Activated CD8-positive, alpha-beta T cell treated with anti-CD3 and anti-CD28 coated beads for 36 hours (primary cell): ENCODE data around the gene RFX2. TPM values are rescaled to one million over a fixed set of nuclear protein-coding genes. Genes with fewer than 3 reads are reported as not detected.
A peak's percentile ranks its signal among the peaks of the same experiment; 100 is the strongest.
"Not testable (repeated sequence)": the region's sequence is repeated elsewhere in the genome, so short reads cannot be mapped to it uniquely, and the experiment has no call there.

Experiments
- ATAC-seq: fragments of 200-7000 bp; cut with Tn5 transposase; one replicate; pipeline ENCODE4 v1.10.0; 2021; ENCODE audit warnings: mild to moderate bottlenecking, moderate library complexity
- CTCF ChIA-PET: fragments of 350-600 bp; sonication (Branson Sonifier 250); formaldehyde crosslinking; loops from one replicate; lab custom pipeline; 2021; ENCODE audit warnings: antibody characterized with exemption; lab: Charles Lee
- POLR2A ChIA-PET: fragments of 350-600 bp; sonication (Branson Sonifier 250); formaldehyde crosslinking; loops from one replicate; lab custom pipeline; 2021; ENCODE audit warnings: antibody characterized with exemption; lab: Charles Lee
- DNase-seq: peaks from one replicate; pipeline ENCODE4 v3.0.0-alpha.2; 2020
- H3K27ac Mint-ChIP-seq: one replicate; pipeline ENCODE4 v1.8.0; 2021; ENCODE audit warnings: mild to moderate bottlenecking, mixed read lengths
- H3K27me3 Mint-ChIP-seq: one replicate; pipeline ENCODE4 v1.8.0; 2021; ENCODE audit warnings: mixed read lengths
- H3K36me3 Mint-ChIP-seq: one replicate; pipeline ENCODE4 v1.8.0; 2021; ENCODE audit warnings: low read depth, mixed read lengths
- H3K4me1 Mint-ChIP-seq: one replicate; pipeline ENCODE4 v1.8.0; 2021; ENCODE audit warnings: low read depth, mixed read lengths
- H3K4me3 Mint-ChIP-seq: one replicate; pipeline ENCODE4 v1.8.0; 2021; ENCODE audit warnings: mild to moderate bottlenecking, moderate library complexity, mixed read lengths
- H3K9me3 Mint-ChIP-seq: one replicate; pipeline ENCODE4 v1.8.0; 2021; ENCODE audit warnings: mixed read lengths
- intact Hi-C: fragments of 100-400 bp; cut with micrococcal nuclease; formaldehyde crosslinking; loops from one replicate; pipeline ENCODE4 v1.10.0; 2022
- total RNA-seq, 2 experiments: library from RNA; stranded (reverse); gene quantifications; one replicate each; pipeline ENCODE4 v1.2.3, GENCODE V29; 2021
- TF ChIP-seq, protein P1 (sequence below): fragments of 200-600 bp; IDR thresholded peaks from one replicate; pipeline ENCODE4 v1.8.0; 2022; ENCODE audit warnings: antibody characterized with exemption, mild to moderate bottlenecking

The RFX2 gene
- total RNA-seq, 2 experiments from 2014 or later = 8.9 to 10.5 TPM

DNA sequence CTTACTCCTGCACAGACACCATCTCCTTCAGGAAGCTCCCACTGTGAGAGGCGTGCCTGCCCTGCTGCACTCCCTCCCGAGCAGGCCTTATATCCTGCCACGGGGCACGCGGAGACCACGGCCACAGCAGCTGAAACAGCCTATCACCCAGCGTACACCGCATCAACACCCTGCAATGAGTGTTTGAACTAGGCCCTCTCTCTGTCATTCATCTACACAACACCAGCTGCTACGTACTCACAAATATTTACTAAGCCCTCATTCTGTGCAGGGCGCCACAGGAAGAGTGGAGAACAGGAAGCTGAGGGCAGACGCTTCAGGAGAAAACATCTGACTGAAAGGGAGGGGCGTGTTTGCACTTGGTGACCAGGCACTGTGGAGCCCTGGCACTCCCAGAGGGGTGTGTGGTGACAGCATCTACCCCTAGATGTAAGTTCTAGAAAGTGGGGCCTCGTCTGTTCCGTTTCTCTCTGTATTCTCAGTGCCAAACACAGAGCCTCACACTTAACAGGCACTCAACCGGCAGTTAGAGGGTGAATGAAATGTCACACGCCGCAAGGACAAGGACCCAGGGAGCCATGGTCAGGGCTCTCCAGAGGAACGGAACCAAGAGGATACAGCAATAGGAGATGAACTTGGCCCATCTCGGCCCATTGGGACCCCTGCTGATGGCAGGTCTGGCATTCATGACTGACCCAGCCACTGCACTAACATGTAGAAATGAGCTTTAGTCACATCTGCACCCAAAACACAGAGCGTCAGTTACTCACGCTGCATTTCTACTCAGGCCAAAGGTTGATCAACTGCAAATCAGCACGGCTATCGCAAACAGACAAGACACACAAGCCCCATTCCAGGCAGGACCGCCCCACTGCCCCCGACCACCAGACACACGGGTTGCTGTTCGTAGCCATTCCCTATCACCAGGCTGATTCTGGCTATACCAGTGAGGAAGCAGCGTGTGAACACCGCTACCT is 148.0 kb downstream of the RFX2 start:
- POLR2A ChIA-PET = interaction anchor here (0.6 to 1.9 kb wide), 9 partner anchors 9 to 242 kb away, joined by 3 to 8 read pairs (median 5); partner anchors contain the start of gene CATSPERD
- Mint-ChIP-seq H3K36me3 (peaks cover 22% of the 10 kb centered on the region), H3K4me1 (peaks cover 93% of the 10 kb centered on the region), H3K9me3 (no peaks in the 10 kb centered on the region), H3K4me3 (peak overlapping the region; percentile 11), H3K27ac (peak overlapping the region; percentile 82), H3K27me3 (no peaks in the 10 kb centered on the region)
- DNase-seq (peak; percentile 79), ATAC-seq (peak; percentile 92)
- TF ChIP-seq, protein P1, sequence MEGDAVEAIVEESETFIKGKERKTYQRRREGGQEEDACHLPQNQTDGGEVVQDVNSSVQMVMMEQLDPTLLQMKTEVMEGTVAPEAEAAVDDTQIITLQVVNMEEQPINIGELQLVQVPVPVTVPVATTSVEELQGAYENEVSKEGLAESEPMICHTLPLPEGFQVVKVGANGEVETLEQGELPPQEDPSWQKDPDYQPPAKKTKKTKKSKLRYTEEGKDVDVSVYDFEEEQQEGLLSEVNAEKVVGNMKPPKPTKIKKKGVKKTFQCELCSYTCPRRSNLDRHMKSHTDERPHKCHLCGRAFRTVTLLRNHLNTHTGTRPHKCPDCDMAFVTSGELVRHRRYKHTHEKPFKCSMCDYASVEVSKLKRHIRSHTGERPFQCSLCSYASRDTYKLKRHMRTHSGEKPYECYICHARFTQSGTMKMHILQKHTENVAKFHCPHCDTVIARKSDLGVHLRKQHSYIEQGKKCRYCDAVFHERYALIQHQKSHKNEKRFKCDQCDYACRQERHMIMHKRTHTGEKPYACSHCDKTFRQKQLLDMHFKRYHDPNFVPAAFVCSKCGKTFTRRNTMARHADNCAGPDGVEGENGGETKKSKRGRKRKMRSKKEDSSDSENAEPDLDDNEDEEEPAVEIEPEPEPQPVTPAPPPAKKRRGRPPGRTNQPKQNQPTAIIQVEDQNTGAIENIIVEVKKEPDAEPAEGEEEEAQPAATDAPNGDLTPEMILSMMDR = no peak
- intact Hi-C loops = no loop called here
- CTCF ChIA-PET = interaction anchor here (1.0 to 1.8 kb wide), 4 partner anchors 8 to 158 kb away, joined by 3 to 6 read pairs (median 4); no protein-coding TSS in a partner anchor

DNA sequence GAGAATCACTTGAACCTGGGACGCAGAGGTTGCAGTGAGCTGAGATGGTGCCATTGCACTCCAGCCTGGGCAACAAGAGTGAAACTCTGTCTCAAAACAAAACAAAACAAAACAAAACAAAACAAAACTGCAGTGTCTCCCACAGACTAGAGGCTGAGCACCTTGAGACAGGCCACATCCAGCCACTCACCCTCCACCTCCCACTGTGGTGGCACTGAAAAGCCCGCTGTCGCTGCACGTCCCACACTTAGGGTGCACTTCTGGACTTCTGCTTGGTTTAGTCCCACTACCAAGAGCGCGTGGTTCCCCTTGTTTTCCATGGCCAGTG is 148.7 kb downstream of the RFX2 start:
- H3K27me3 Mint-ChIP-seq, H3K9me3 Mint-ChIP-seq, intact Hi-C loops, DNase-seq: not testable (repeated sequence)
- H3K27ac Mint-ChIP-seq = peak overlapping the region; percentile 82
- H3K4me1 Mint-ChIP-seq = peaks cover 94% of the 10 kb centered on the region
- peaks cover 21% of the 10 kb centered on the region for H3K36me3 Mint-ChIP-seq
- H3K4me3 Mint-ChIP-seq = peak overlapping the region; percentile 11
- POLR2A ChIA-PET = interaction anchor here (0.9 to 1.8 kb wide), 4 partner anchors 10 to 17 kb away, joined by 3 to 8 read pairs (median 5); no protein-coding TSS in a partner anchor
- peak; percentile 12 for ATAC-seq
- CTCF ChIA-PET = interaction anchor here (1.1 to 1.8 kb wide), 2 partner anchors 13 to 158 kb away, joined by 4 to 6 read pairs; no protein-coding TSS in a partner anchor

DNA sequence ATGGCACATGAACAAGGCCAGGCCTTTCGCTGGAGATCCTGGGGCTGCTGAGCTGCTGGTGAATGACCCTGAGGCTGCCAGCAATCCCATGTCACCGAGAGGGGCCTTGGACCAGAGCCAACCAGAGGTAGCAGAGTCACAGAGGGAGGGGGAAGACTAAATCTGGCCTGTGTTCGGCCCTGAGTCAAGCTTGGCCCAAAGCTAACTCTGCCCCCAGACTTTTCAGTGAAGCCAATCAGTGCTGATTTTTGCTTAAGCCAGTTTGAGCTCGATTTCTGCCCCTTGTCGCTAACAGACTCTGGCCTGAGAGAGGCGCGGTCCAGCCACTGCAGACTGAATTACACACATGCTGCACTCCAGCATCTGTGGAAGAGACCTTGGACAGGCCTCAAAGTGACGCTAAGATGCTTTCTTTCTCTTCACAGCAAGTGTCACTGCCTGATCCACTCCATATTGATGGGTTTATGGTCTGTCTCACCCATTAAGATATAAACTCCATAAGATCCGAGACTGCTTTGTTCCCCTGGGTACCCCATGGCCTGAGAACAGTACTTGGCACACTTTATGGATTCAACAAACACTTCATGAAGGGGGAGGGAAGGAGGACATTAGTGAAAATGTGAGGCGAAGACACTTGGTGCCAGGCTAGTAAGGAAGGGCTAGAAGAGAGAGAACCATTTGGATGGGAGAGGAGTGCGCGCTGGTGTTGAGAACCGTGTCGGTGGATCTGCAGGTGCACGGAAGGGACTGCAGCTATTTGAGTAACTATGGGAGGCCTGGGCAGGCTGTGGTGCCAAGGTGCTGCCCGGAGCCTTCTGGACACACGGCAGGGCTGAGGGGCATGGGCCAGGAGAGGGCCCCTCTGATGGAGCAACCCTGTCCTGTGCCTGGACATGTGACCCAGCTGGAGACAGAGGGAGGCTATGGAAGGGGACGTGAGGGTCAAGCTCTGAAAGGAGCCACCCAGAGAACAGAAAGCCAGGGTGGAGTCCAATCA is 150.0 kb downstream of the RFX2 start:
- ATAC-seq (no peak), DNase-seq (no peak)
- Mint-ChIP-seq H3K27me3 (no peaks in the 10 kb centered on the region), H3K27ac (peak overlapping the region; percentile 82), H3K4me3 (no peak overlapping the region), H3K36me3 (peaks cover 15% of the 10 kb centered on the region), H3K9me3 (no peaks in the 10 kb centered on the region), H3K4me1 (peaks cover 92% of the 10 kb centered on the region)
- CTCF ChIA-PET = interaction anchor here (0.9 to 1.5 kb wide), 3 partner anchors 8 to 156 kb away, joined by 4 to 11 read pairs (median 4); partner anchors contain the start of gene NRTN
- intact Hi-C loops = no loop called here
- POLR2A ChIA-PET = interaction anchor here (1.3 kb wide), 1 partner anchor 56 kb away, joined by 3 read pairs; no protein-coding TSS in a partner anchor
- TF ChIP-seq, protein P1 = no peak

DNA sequence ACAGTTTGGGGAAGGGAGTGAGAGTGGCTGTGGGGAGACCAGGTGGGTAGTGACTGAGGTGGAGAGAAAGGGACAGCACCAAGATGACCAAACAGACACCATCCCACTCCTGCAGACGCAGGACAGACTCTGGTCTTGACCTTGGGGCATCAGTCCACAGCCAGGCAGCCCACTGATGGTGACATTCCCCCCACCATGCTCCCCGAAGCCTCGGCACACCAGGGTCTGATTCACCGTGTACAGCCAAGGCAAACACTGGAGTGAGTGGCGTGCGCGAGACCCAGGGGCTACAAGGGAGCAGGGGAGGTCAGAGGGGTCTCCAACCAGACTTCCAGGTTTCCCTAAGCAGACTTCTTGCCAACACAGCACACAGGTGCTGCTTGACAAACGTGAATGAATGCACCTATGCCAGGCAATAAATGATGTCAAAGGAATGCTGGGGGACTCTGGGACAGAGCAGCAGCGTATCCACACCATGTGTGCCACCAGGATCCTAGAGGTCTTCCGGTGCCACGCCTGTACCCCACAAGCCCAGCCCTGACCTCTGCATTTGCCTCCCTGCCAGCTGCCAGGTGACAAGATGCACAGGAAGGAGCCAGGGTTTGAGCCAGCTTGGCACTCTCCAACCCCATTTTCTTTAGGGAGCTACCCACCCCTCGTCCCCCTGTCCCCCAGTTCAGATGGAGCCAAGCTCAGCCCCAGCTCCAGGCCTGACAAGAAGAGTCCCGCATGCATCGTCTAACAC is 150.9 kb downstream of the RFX2 start:
- DNase-seq = no peak
- TF ChIP-seq, protein P1 = no peak
- ATAC-seq = no peak
- intact Hi-C loops = no loop called here
- no peak overlapping the region for H3K4me3 Mint-ChIP-seq
- H3K27me3 Mint-ChIP-seq = no peaks in the 10 kb centered on the region
- peaks cover 12% of the 10 kb centered on the region for H3K36me3 Mint-ChIP-seq
- peak overlapping the region; percentile 82 for H3K27ac Mint-ChIP-seq
- ChIA-PET POLR2A (interaction anchor here (1.3 kb wide), 1 partner anchor 55 kb away, joined by 3 read pairs; no protein-coding TSS in a partner anchor), CTCF (interaction anchor here (0.9 to 1.5 kb wide), 3 partner anchors 9 to 155 kb away, joined by 4 to 11 read pairs (median 4); partner anchors contain the start of gene NRTN)
- H3K4me1 Mint-ChIP-seq = peaks cover 90% of the 10 kb centered on the region
- H3K9me3 Mint-ChIP-seq = no peaks in the 10 kb centered on the region
